H1 (cell line): Measurements from ENCODE around the gene TCIRG1. TPM values are rescaled to one million over a fixed set of nuclear protein-coding genes. Genes with fewer than 3 reads are reported as not detected.

Source experiments
- CTCF ChIA-PET: fragments of 300-600 bp; sonication (Branson Sonifier 250); formaldehyde crosslinking; loops from one replicate; lab custom pipeline; 2021; ENCODE audit not compliant: partially characterized antibody; lab: Charles Lee
- POLR2A ChIA-PET: fragments of 300-600 bp; sonication (Branson Sonifier 250); formaldehyde crosslinking; loops from one replicate; lab custom pipeline; 2021; ENCODE audit warnings: inconsistent platforms; ENCODE audit not compliant: partially characterized antibody; lab: Charles Lee
- DNase-seq, 2 experiments: peaks; one replicate each; pipeline versions ENCODE4 v3.0.0 to v3.0.0-alpha.2; 2010 to 2022; ENCODE audit warnings: low spot score in 2 of 2, low read depth in 1 of 2, mixed read lengths in 1 of 2
- FAIRE-seq: peaks from 2 replicates; lab custom pipeline; 2011; peaks lifted over from hg19 to GRCh38; lab: Jason Lieb, UNC
- H2AFZ ChIP-seq: 2 replicates; pipeline ENCODE4 v1.8.1; 2012; ENCODE audit warnings: low read length, inconsistent platforms
- H2AK5ac ChIP-seq: 2 replicates; pipeline ENCODE4 v1.6.1; 2013; ENCODE audit warnings: low read depth, low read length
- H2BK120ac ChIP-seq: replicated peaks from 2 replicates; pipeline ENCODE3; 2013; ENCODE audit warnings: low read depth, low read length, inconsistent platforms
- H2BK12ac ChIP-seq: 2 replicates; pipeline ENCODE4 v1.6.1; 2013; ENCODE audit warnings: low read depth, low read length
- H2BK15ac ChIP-seq: 2 replicates; pipeline ENCODE4 v1.6.1; 2013; ENCODE audit warnings: low read length
- H2BK20ac ChIP-seq: 2 replicates; pipeline ENCODE4 v1.6.1; 2013; ENCODE audit warnings: low read length
- H2BK5ac ChIP-seq: 2 replicates; pipeline ENCODE4 v1.6.1; 2013; ENCODE audit warnings: low read depth, low read length
- H3K14ac ChIP-seq: 2 replicates; pipeline ENCODE4 v1.6.1; 2013; ENCODE audit warnings: inconsistent platforms; ENCODE audit not compliant: insufficient read length
- H3K18ac ChIP-seq: 2 replicates; pipeline ENCODE4 v1.6.1; 2013; ENCODE audit warnings: low read length; ENCODE audit errors: extremely low read depth
- H3K23ac ChIP-seq: 2 replicates; pipeline ENCODE4 v1.6.1; 2013; ENCODE audit warnings: inconsistent platforms; ENCODE audit not compliant: insufficient read length
- H3K23me2 ChIP-seq: 2 replicates; pipeline ENCODE4 v1.6.1; 2013; ENCODE audit warnings: low read depth, low read length
- H3K27ac ChIP-seq: 2 replicates; pipeline ENCODE4 v1.6.1; 2011; ENCODE audit warnings: low read depth, low read length, inconsistent platforms
- H3K27me3 ChIP-seq, 4 experiments: replicated peaks in 1 of 4; 1 replicate in 1 of 4; 2 replicates in 3 of 4; pipeline versions ENCODE4 v1.6.1 to v1.8.1; 2011 to 2013; ENCODE audit warnings: low read length in 3 of 4, mild to moderate bottlenecking in 3 of 4, inconsistent platforms in 2 of 4, mixed read lengths in 2 of 4, moderate library complexity in 1 of 4; ENCODE audit not compliant: control insufficient read depth in 3 of 4, insufficient read depth in 3 of 4; ENCODE audit errors: extremely low read depth in 1 of 4
- H3K36me3 ChIP-seq, 4 experiments: 2 replicates each; pipeline versions ENCODE4 v1.6.1 to v1.8.1; 2011 to 2013; ENCODE audit warnings: mild to moderate bottlenecking in 4 of 4, low read length in 3 of 4, moderate library complexity in 2 of 4, control low read depth in 1 of 4, inconsistent platforms in 1 of 4; ENCODE audit not compliant: insufficient read depth in 4 of 4, control insufficient read depth in 2 of 4
- H3K4ac ChIP-seq: replicated peaks from 2 replicates; pipeline ENCODE3; 2013; ENCODE audit warnings: low read length, low read depth, mixed read lengths, inconsistent platforms; ENCODE audit not compliant: insufficient read length
- H3K4me1 ChIP-seq, 4 experiments: replicated peaks in 1 of 4; 1 replicate in 1 of 4; 2 replicates in 3 of 4; pipeline versions ENCODE4 v1.6.1 to v1.8.1; 2011 to 2013; ENCODE audit warnings: low read length in 3 of 4, inconsistent platforms in 2 of 4, mixed read lengths in 1 of 4; ENCODE audit not compliant: insufficient read depth in 4 of 4, control insufficient read depth in 3 of 4
- H3K4me2 ChIP-seq, 2 experiments: 2 replicates each; pipeline versions ENCODE4 v1.6.1 to v1.8.1; 2011 to 2013; ENCODE audit warnings: low read depth in 2 of 2, low read length in 2 of 2, control low read depth in 1 of 2, inconsistent platforms in 1 of 2, mild to moderate bottlenecking in 1 of 2; ENCODE audit not compliant: insufficient read depth in 1 of 2
- H3K4me3 ChIP-seq, 4 experiments: fragments of 200-600, 300-600 bp in 1 of 4; sonication (generic), shearing (Covaris generic), sonication (Bioruptor Twin) in 1 of 4; 2 replicates each; pipeline versions ENCODE4 v1.5.1 to v1.8.1; 2011 to 2016; ENCODE audit warnings: low read length in 4 of 4, low read depth in 3 of 4, control low read depth in 2 of 4, inconsistent platforms in 2 of 4, mild to moderate bottlenecking in 2 of 4, mixed read lengths in 1 of 4, moderate library complexity in 1 of 4; ENCODE audit not compliant: insufficient read depth in 2 of 4; ENCODE audit errors: extremely low read depth in 1 of 4
- H3K56ac ChIP-seq: replicated peaks from 2 replicates; pipeline ENCODE3; 2013; ENCODE audit warnings: low read depth, mild to moderate bottlenecking, mixed read lengths, low read length, inconsistent platforms; ENCODE audit not compliant: insufficient read length
- H3K79me1 ChIP-seq: 2 replicates; pipeline ENCODE4 v1.6.1; 2013; ENCODE audit warnings: low read depth, low read length, control low read depth
- H3K79me2 ChIP-seq, 2 experiments: 2 replicates each; pipeline versions ENCODE4 v1.6.1 to v1.8.1; 2012 to 2013; ENCODE audit warnings: low read length in 2 of 2, mild to moderate bottlenecking in 2 of 2, inconsistent platforms in 1 of 2; ENCODE audit not compliant: insufficient read depth in 2 of 2, control insufficient read depth in 1 of 2
- H3K9ac ChIP-seq, 4 experiments: replicated peaks in 1 of 4; 1 replicate in 1 of 4; 2 replicates in 3 of 4; pipeline versions ENCODE4 v1.6.1 to v1.8.1; 2011 to 2013; ENCODE audit warnings: low read depth in 3 of 4, low read length in 3 of 4, control low read depth in 2 of 4, mild to moderate bottlenecking in 2 of 4, moderate library complexity in 2 of 4, inconsistent platforms in 1 of 4; ENCODE audit errors: extremely low read depth in 1 of 4
- H3K9me3 ChIP-seq, 2 experiments: 2 replicates each; pipeline versions ENCODE4 v1.6.1 to v1.8.1; 2012 to 2013; ENCODE audit warnings: mild to moderate bottlenecking in 2 of 2, moderate library complexity in 2 of 2, control low read depth in 1 of 2, inconsistent platforms in 1 of 2, low read depth in 1 of 2, low read length in 1 of 2, mixed read lengths in 1 of 2; ENCODE audit not compliant: insufficient read depth in 2 of 2
- H4K20me1 ChIP-seq, 2 experiments: replicated peaks in 1 of 2; 2 replicates each; pipeline versions ENCODE3 to v1.8.1; 2011 to 2013; ENCODE audit warnings: inconsistent platforms in 2 of 2, low read length in 2 of 2, mild to moderate bottlenecking in 1 of 2; ENCODE audit not compliant: insufficient read depth in 2 of 2, control insufficient read depth in 1 of 2
- H4K5ac ChIP-seq: 2 replicates; pipeline ENCODE4 v1.6.1; 2013; ENCODE audit warnings: low read length, low read depth, mixed read lengths, inconsistent platforms; ENCODE audit not compliant: insufficient read length
- H4K8ac ChIP-seq: 2 replicates; pipeline ENCODE4 v1.8.0; 2013; ENCODE audit warnings: mild to moderate bottlenecking, moderate library complexity, low read length, inconsistent platforms; ENCODE audit not compliant: insufficient read depth; ENCODE audit errors: extremely low read depth
- H4K91ac ChIP-seq: replicated peaks from 2 replicates; pipeline ENCODE3; 2013; ENCODE audit warnings: low read length, mixed read lengths, inconsistent platforms; ENCODE audit not compliant: insufficient read length
- CEBPB ChIP-seq: IDR thresholded peaks from 2 replicates; pipeline ENCODE4 v1.6.1; 2012; ENCODE audit warnings: low read depth, low read length
- EP300 ChIP-seq, 2 experiments: IDR thresholded peaks; 1 replicate in 1 of 2; 2 replicates in 1 of 2; pipeline ENCODE4 v1.6.1; 2011 to 2012; ENCODE audit warnings: low read depth in 2 of 2, low read length in 2 of 2, mild to moderate bottlenecking in 2 of 2, borderline replicate concordance in 1 of 2, inconsistent platforms in 1 of 2, moderate library complexity in 1 of 2
- JUND ChIP-seq: IDR thresholded peaks from 2 replicates; pipeline ENCODE4 v1.6.1; 2011; ENCODE audit warnings: mild to moderate bottlenecking, improper control_type of control experiment, low read length
- NANOG ChIP-seq: IDR thresholded peaks from 2 replicates; pipeline ENCODE4 v1.6.1; 2011; ENCODE audit warnings: low read length, low read depth, mild to moderate bottlenecking, inconsistent platforms; ENCODE audit not compliant: insufficient read depth, poor library complexity, severe bottlenecking
- WGBS, 2 experiments: shearing (Covaris generic) in 1 of 2; methylation state at CpG; one replicate each; pipeline versions ENCODE4 v1.1.6 to v1.1.7; 2013 to 2015; ENCODE audit warnings: low lambda C conversion rate in 2 of 2, mixed read lengths in 2 of 2, inconsistent platforms in 1 of 2, low coverage in 1 of 2, missing lambda C conversion rate in 1 of 2; ENCODE audit not compliant: insufficient replicate concordance in 2 of 2, insufficient coverage in 1 of 2, insufficient read length in 1 of 2; ENCODE audit errors: extremely low coverage in 1 of 2, missing lambda C conversion rate in 1 of 2; 5-methylcytosine and 5-hydroxymethylcytosine counted together
- polyA plus RNA-seq, 7 experiments: library from polyadenylated mRNA; depleted of rRNA in 3 of 7; stranded (reverse) in 5 of 7; unstranded in 2 of 7; fragments of >200 nt in 5 of 7; fragments of 200-250 nt in 2 of 7; gene quantifications; 1 replicate in 5 of 7; 2 replicates in 1 of 7; 4 replicates in 1 of 7; pipeline versions ENCODE4 v1.2.1 to v1.2.3, GENCODE V29; 2011 to 2013; ENCODE audit warnings: missing spikeins in 2 of 7, mixed read lengths in 2 of 7
- total RNA-seq: library from RNA; stranded (reverse); fragmentation: NEBNext Ultra II Directional; extraction: Animal tissue kit (Norgen Biotek cat#: 25700); gene quantifications from 2 replicates; pipeline ENCODE4 v1.2.1, GENCODE V29; 2021

TCIRG1 gene
- total and polyA plus RNA-seq, 2 of the 8 experiments (the other 6 are each of a cell fraction or from before 2014, with no cell fraction given), result 25.3 to 39.6 TPM

DNA sequence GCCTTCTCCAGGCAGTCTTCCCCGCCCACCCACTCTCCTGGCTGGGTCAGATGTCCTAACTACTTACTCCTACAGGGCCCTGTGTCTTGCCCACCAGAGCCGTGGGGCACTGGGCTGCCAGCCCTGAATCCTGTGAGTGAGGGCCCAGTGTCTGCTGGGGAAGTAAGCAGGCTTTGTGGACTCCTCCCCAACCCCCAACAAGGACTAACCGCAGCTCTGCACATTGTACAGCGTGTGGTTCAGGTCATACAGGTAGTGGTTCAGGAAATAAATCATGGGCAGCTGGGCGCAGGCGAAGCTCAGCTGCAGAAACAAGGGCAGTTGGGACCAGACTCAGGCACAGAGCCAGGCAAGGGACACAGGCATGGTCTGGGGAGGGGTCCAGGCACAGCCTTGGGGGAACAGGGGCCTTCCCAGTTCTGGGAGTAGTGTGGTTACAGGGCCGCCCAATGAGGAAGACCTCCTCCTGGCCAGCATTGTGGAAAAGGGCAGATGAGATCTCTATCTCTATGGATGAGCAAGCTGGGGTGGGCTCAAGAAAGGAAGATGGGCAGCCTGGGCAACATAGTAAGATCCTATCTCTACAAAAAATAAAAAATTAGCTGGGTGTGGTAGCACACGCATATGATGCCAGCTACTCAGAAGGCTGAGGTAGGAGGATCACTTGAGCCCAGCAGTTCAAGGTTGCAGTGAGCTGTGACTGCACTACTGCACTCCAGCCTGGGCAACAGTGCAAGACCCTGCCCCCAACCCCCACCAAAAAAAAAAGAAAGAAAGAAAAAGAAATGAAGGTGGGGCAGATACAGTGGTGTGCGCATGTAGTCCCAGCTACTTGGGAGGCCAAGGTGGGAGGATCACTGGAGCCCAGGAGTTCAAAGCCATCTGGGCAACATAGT lies 40.4 kb upstream of the TCIRG1 start:
- WGBS, 2 experiments, result 91% methylated on average over 9 of the region's 9 CpGs; no CpG with 5 or more reads in 1 of the 2 experiments

More for the DNA sequence above, 40.4 kb upstream of the TCIRG1 start:
- DNase-seq, result no peak
- no peak overlapping the region for H2BK20ac ChIP-seq
- H3K23ac ChIP-seq, result no peak overlapping the region
- H4K91ac ChIP-seq, result no peak overlapping the region
- H3K79me2 ChIP-seq, result no peaks in the 10 kb centered on the region
- no peak overlapping the region for H3K27ac ChIP-seq
- H3K18ac ChIP-seq, result no peak overlapping the region
- no peak overlapping the region for H3K9ac ChIP-seq
- H3K56ac ChIP-seq, result no peak overlapping the region
- no peak overlapping the region for H2BK12ac ChIP-seq
- peaks cover 0 to 2% of the 10 kb centered on the region in 2 experiments for H4K20me1 ChIP-seq
- H3K4me1 ChIP-seq, result peaks cover 0 to 14% (median 9%) of the 10 kb centered on the region in 4 experiments; a peak in 5 of 7 replicates
- ChIA-PET POLR2A (interaction anchor here (1.3 kb wide), 1 partner anchor 12 kb away, joined by 3 read pairs; the partner anchor contains the start of gene ALDH3B1), CTCF (interaction anchor here (0.8 to 3.9 kb wide), 2 partner anchors 11 to 148 kb away, joined by 3 to 20 read pairs; partner anchors contain the start of gene ALDH3B1)
- H2AK5ac ChIP-seq, result 0 out of 2 replicates have a peak overlapping the region, but pooled peaks have one; percentile 24
- no peak overlapping the region for H2AFZ ChIP-seq
- TF ChIP-seq NANOG (no peak), CEBPB (no peak), EP300 (IDR thresholded peaks at IDR 0.05; ENCODE audit: borderline replicate concordance in 1 of 2, low read depth in 2 of 2, low read length in 2 of 2) (no peak), JUND (no peak)
- peaks cover 0 to 5% (median 0%) of the 10 kb centered on the region in 4 experiments; a peak in 1 of 7 replicates for H3K27me3 ChIP-seq
- H3K14ac ChIP-seq, result no peak overlapping the region
- H3K4me2 ChIP-seq, result no peak overlapping the region
- H3K23me2 ChIP-seq, result peaks cover 8% of the 10 kb centered on the region
- no peak overlapping the region for H3K4me3 ChIP-seq
- no peak overlapping the region for H2BK5ac ChIP-seq
- FAIRE-seq, result no peak
- H2BK15ac ChIP-seq, result no peak overlapping the region
- no peaks in the 10 kb centered on the region for H3K9me3 ChIP-seq
- H2BK120ac ChIP-seq, result no peak overlapping the region
- no peaks in the 10 kb centered on the region for H3K79me1 ChIP-seq
- no peak overlapping the region for H4K8ac ChIP-seq
- H3K4ac ChIP-seq, result no peak overlapping the region
- no peak overlapping the region for H4K5ac ChIP-seq
- H3K36me3 ChIP-seq, result no peaks in the 10 kb centered on the region
